ENCODE measurements around the gene MAT2B. TPM values are rescaled to one million over a fixed set of nuclear protein-coding genes. Genes with fewer than 3 reads are reported as not detected.
"Not testable (repeated sequence)": the region's sequence is repeated elsewhere in the genome, so short reads cannot be mapped to it uniquely, and the experiment has no call there.

The MAT2B gene
- total RNA-seq, 2 experiments from 2014 or later, result 65.6 to 67.7 TPM

DNA sequence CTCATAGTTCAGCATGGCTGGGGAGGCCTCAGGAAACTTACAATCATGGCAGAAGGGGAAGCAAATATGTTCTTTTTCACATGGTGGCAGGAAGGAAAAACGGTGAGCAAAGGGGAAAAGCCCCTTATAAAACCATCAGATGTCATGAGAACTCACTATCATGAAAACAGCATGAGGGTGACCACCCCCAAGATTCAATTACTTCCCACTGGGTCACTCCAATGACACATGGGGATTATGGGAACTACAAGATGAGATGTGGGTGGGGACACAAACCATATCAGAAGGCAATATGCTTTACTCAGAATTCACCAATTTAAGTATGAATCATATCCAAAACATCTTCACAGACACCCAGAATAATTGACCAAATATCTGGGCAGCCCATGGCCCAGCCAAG is 19.7 kb downstream of the MAT2B start:
- no peak overlapping the region for H3K4me3 Mint-ChIP-seq
- H3K27me3 Mint-ChIP-seq, result no peaks in the 10 kb centered on the region
- H3K27ac Mint-ChIP-seq, result no peak overlapping the region
- peaks cover 5% of the 10 kb centered on the region for H3K9me3 Mint-ChIP-seq
- H3K36me3 Mint-ChIP-seq, result peaks cover 19% of the 10 kb centered on the region
- peaks cover 3% of the 10 kb centered on the region for H3K4me1 Mint-ChIP-seq
- no peak for DNase-seq

GRCh38 chr5:163529698-163530097 is 24.3 kb downstream of the MAT2B start:
- Mint-ChIP-seq H3K27ac (no peak overlapping the region), H3K36me3 (peaks cover 5% of the 10 kb centered on the region), H3K9me3 (peaks cover 4% of the 10 kb centered on the region), H3K4me1 (no peaks in the 10 kb centered on the region), H3K27me3 (no peaks in the 10 kb centered on the region), H3K4me3 (no peak overlapping the region)
- no peak for DNase-seq

DNA sequence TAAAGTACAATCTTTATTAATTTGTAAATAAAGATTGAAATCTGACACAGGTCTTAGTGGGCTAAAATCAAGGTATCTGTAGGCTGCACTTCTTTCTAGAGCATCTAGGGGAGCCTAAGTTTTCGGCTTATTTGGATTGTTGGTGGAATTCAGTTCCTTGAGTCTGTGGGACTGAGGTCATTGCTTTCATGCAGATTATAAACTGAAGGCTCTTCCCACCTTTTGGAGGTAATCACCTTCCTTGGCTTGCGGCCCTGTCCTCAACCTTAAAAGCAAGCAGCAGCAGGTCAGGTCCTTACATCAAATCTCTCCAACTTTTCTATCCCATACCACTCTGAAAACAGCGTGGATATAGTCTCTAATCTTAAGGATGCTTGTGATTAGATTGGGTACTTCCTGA is 25.9 kb downstream of the MAT2B start:
- H3K9me3 Mint-ChIP-seq, result no peaks in the 10 kb centered on the region
- no peaks in the 10 kb centered on the region for H3K36me3 Mint-ChIP-seq
- no peak overlapping the region for H3K27ac Mint-ChIP-seq
- H3K4me1 Mint-ChIP-seq, result peaks cover 4% of the 10 kb centered on the region
- no peak overlapping the region for H3K4me3 Mint-ChIP-seq
- DNase-seq, result no peak
- no peaks in the 10 kb centered on the region for H3K27me3 Mint-ChIP-seq

DNA sequence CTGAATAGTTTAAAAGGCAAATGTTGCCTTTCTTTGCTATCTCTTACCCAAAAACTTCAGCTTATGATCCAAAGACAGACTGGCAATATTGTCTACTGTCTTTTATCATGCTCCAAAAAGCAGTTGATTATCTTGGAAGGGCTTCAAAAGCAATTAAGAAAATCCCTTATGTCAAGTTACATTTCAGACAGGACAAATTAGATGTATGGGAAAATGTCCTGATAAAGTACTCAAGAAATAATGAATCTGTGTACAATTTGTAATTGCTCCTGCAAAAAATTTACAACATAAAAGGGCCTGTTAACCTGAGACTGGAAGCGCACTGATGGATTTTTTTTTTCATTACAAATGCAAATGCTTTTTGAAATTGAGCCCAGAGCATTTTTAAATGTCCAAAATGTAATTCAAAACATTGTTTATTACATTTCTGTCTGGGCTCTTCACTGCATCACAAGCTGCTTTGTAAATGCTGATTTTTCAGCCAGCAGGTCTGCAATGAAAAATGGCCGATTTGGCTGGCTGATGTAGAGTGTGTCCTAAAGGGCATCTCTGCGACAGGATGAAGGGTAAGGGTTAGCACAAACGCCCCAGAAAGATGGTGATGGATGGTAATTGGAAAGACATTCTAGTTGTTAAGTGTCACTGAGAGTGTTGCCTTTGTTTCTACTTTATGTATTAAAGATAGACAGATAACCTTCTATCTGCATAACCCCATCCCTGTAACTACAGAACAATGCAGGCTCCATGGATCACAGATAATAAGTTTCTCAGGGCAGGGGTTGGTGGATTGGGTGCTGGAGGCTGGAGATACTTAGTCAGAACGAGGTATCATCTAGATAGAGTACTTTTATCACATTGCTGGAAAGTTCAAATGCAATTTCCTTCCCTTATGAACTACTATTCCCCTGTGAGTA is 27.0 kb downstream of the MAT2B start:
- H3K27me3 Mint-ChIP-seq, result peaks cover 8% of the 10 kb centered on the region
- no peak overlapping the region for H3K27ac Mint-ChIP-seq
- H3K4me3 Mint-ChIP-seq, result no peak overlapping the region
- H3K9me3 Mint-ChIP-seq, result peaks cover 4% of the 10 kb centered on the region
- no peak for DNase-seq
- H3K36me3 Mint-ChIP-seq, result no peaks in the 10 kb centered on the region
- peaks cover 4% of the 10 kb centered on the region for H3K4me1 Mint-ChIP-seq

DNA sequence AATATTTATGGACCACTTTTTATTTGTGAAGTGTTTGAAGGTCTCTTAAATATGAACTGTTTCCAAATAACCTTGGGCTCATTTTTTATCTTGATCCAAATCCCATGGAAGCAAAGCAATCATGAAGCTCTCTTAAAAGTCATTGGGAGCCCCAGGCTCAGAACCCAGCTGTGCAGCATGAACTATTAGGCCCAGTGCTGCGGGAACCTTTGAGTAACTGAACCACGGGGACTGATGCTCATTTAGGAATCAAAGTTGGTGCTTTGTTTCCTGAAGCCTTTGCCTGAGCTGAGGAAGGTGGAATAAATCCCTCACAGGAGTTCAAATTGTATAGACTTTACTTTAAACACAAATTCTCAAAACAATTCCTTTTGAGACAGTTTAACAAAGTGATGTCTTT is 27.8 kb downstream of the MAT2B start:
- no peak overlapping the region for H3K27ac Mint-ChIP-seq
- no peak overlapping the region for H3K4me3 Mint-ChIP-seq
- peaks cover 4% of the 10 kb centered on the region for H3K9me3 Mint-ChIP-seq
- no peaks in the 10 kb centered on the region for H3K36me3 Mint-ChIP-seq
- DNase-seq, result no peak
- H3K4me1 Mint-ChIP-seq, result peaks cover 4% of the 10 kb centered on the region
- H3K27me3 Mint-ChIP-seq, result peaks cover 8% of the 10 kb centered on the region

DNA sequence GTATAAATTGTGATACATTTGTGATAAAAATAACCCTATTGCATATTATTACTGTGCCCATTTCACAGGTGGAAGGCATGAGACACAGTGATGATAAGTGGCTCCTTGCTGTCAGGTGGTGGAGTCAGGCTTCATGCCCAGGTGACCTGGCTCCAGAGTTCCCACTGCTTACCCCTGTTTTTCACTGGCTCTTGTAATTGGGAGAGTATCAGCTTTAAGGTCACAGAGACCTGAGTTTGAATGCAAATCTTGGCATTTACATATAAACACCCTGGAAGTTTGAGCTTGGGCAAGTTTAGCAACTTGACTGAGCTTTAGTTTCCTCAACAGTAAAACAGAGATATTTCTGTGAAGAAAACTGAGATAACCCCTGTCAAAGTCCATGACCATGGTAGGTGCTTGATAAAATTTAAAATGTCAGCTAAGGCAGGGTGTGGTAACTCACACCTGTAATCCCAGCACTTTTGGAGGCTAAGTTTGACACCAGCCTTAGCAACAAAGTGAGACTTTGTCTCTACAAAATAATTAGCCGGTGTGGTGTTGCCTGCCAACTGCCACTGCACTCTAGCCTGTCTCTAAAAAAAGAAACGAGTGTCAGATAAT is 29.2 kb downstream of the MAT2B start:
- Mint-ChIP-seq H3K4me1 (peaks cover 4% of the 10 kb centered on the region), H3K27ac (no peak overlapping the region), H3K36me3 (no peaks in the 10 kb centered on the region), H3K4me3 (no peak overlapping the region), H3K9me3 (peaks cover 4% of the 10 kb centered on the region), H3K27me3 (peaks cover 8% of the 10 kb centered on the region)
- DNase-seq, result no peak

- H3K36me3 Mint-ChIP-seq, result no peaks in the 10 kb centered on the region
- H3K27ac Mint-ChIP-seq, result no peak overlapping the region
- DNase-seq, result no peak
- no peak overlapping the region for H3K4me3 Mint-ChIP-seq
- peaks cover 8% of the 10 kb centered on the region for H3K27me3 Mint-ChIP-seq
- H3K9me3 Mint-ChIP-seq, result peaks cover 4% of the 10 kb centered on the region
- peaks cover 4% of the 10 kb centered on the region for H3K4me1 Mint-ChIP-seq
Observed at GRCh38 chr5:163535290-163535689, 29.9 kb downstream of the MAT2B start.

- H3K4me3 Mint-ChIP-seq, DNase-seq, H3K27ac Mint-ChIP-seq, H3K36me3 Mint-ChIP-seq, H3K27me3 Mint-ChIP-seq, H3K4me1 Mint-ChIP-seq, H3K9me3 Mint-ChIP-seq: not testable (repeated sequence)
Observed at GRCh38 chr5:163536442-163536841, 31.0 kb downstream of the MAT2B start.

DNA sequence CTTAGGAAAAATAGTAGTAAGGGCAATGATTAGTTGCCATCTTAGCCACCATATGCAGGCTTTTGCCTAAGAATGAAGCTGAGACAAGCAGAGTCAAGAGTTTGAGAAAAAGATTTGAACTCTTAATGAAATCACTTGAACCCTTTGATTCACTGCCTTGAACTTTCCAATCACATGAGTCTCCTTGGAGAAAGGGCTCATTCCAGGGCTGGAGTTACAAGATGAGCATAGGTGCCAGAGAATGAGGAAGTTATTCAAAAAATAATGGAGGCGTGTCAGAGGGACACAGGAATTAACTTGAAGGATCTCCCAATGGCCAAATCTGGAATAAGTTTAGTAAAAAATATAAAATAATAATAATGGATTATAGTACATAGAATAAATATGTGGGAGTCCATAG is 35.3 kb downstream of the MAT2B start:
- H3K9me3 Mint-ChIP-seq, result peaks cover 4% of the 10 kb centered on the region
- no peak for DNase-seq
- H3K27ac Mint-ChIP-seq, result no peak overlapping the region
- no peaks in the 10 kb centered on the region for H3K4me1 Mint-ChIP-seq
- H3K4me3 Mint-ChIP-seq, result no peak overlapping the region
- H3K36me3 Mint-ChIP-seq, result no peaks in the 10 kb centered on the region
- peaks cover 14% of the 10 kb centered on the region for H3K27me3 Mint-ChIP-seq

DNA sequence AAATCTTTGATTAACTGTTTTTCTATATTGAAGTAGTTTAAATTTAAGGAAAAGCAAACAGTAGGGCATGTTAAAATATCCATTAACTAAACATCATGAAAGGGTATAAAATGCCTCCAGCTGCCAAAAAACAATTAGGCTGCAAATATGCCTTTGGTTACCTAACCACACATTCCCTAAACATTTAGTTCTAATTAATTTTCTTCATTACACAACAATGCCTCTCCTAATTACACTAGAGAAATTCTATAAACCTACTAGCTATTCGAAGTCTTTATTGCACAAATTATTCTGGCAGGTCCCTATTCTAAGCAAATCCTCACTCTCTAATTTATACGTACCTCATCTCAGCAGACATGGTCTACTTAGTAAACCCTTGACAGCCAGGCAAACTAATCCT is 37.4 kb downstream of the MAT2B start:
- no peak for DNase-seq
- Mint-ChIP-seq H3K4me1 (no peaks in the 10 kb centered on the region), H3K9me3 (no peaks in the 10 kb centered on the region), H3K4me3 (no peak overlapping the region), H3K27ac (no peak overlapping the region), H3K27me3 (peaks cover 6% of the 10 kb centered on the region), H3K36me3 (no peaks in the 10 kb centered on the region)

- Mint-ChIP-seq H3K9me3 (no peaks in the 10 kb centered on the region), H3K27me3 (peaks cover 9% of the 10 kb centered on the region), H3K4me3 (no peak overlapping the region), H3K4me1 (no peaks in the 10 kb centered on the region), H3K36me3 (no peaks in the 10 kb centered on the region), H3K27ac (no peak overlapping the region)
- DNase-seq, result no peak
Observed at GRCh38 chr5:163544041-163544440, 38.6 kb downstream of the MAT2B start.

DNA sequence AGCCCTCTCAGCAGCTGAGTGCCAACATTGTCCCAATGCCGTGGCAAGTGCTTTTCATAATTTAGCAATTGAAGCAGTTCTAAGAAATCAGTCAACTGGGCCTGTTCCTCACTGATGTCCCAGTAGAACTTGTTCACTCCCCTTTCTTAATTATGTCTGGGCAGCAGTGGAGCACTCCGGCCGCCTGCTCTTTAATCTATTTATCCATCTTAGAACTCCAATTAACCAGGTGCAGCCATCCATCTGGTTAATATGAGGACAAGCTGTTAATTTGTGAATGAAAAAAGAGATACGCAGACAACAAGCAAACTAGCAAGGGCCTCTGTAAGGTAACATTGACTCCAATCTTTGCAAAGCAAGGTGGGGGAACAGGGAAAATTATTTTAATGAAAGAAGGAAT is 39.4 kb downstream of the MAT2B start:
- Mint-ChIP-seq H3K4me1 (no peaks in the 10 kb centered on the region), H3K9me3 (no peaks in the 10 kb centered on the region), H3K27ac (no peak overlapping the region), H3K36me3 (no peaks in the 10 kb centered on the region), H3K4me3 (no peak overlapping the region), H3K27me3 (peaks cover 10% of the 10 kb centered on the region)
- DNase-seq, result no peak

- Mint-ChIP-seq H3K27me3 (peaks cover 4% of the 10 kb centered on the region), H3K36me3 (no peaks in the 10 kb centered on the region), H3K4me1 (no peaks in the 10 kb centered on the region), H3K9me3 (no peaks in the 10 kb centered on the region), H3K27ac (no peak overlapping the region), H3K4me3 (no peak overlapping the region)
- DNase-seq, result no peak
Observed at GRCh38 chr5:163548649-163549048, 43.2 kb downstream of the MAT2B start.

DNA sequence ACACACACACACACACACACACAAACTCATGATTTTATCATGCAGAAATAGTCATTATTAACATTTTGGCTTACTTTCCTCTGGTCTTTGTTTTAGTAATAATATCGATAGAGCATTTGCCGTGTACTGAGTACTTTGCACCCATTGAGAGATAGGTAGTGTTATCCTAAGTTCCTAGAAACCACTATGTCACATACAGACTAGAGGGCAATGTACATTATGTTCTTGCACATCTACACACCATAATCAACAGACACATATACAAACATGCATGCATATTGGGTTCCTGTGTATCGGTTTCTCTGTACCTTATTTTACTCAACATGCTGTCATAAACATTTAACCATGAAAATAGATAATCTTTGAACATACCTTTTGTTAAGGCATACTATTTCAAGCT is 45.7 kb downstream of the MAT2B start:
- H3K27ac Mint-ChIP-seq, result no peak overlapping the region
- H3K4me3 Mint-ChIP-seq, result no peak overlapping the region
- no peak for DNase-seq
- peaks cover 8% of the 10 kb centered on the region for H3K27me3 Mint-ChIP-seq
- H3K4me1 Mint-ChIP-seq, result no peaks in the 10 kb centered on the region
- no peaks in the 10 kb centered on the region for H3K36me3 Mint-ChIP-seq
- H3K9me3 Mint-ChIP-seq, result no peaks in the 10 kb centered on the region

GRCh38 chr5:163552536-163552935 is 47.1 kb downstream of the MAT2B start:
- no peak for DNase-seq
- H3K36me3 Mint-ChIP-seq, result no peaks in the 10 kb centered on the region
- H3K27ac Mint-ChIP-seq, result no peak overlapping the region
- H3K4me1 Mint-ChIP-seq, result no peaks in the 10 kb centered on the region
- peaks cover 11% of the 10 kb centered on the region for H3K27me3 Mint-ChIP-seq
- peaks cover 3% of the 10 kb centered on the region for H3K9me3 Mint-ChIP-seq
- no peak overlapping the region for H3K4me3 Mint-ChIP-seq

- no peaks in the 10 kb centered on the region for H3K36me3 Mint-ChIP-seq
- no peak overlapping the region for H3K4me3 Mint-ChIP-seq
- H3K27me3 Mint-ChIP-seq, result peaks cover 30% of the 10 kb centered on the region
- peaks cover 14% of the 10 kb centered on the region for H3K4me1 Mint-ChIP-seq
- DNase-seq, result no peak
- no peak overlapping the region for H3K27ac Mint-ChIP-seq
- peaks cover 3% of the 10 kb centered on the region for H3K9me3 Mint-ChIP-seq
Observed at GRCh38 chr5:163561339-163561738, 55.9 kb downstream of the MAT2B start.
